ENCODE measurements around the gene SFI1. TPM values are rescaled to one million over a fixed set of nuclear protein-coding genes. Genes with fewer than 3 reads are reported as not detected.

The SFI1 gene
- total RNA-seq, 1 experiment from 2014 or later: 53.1 TPM

DNA sequence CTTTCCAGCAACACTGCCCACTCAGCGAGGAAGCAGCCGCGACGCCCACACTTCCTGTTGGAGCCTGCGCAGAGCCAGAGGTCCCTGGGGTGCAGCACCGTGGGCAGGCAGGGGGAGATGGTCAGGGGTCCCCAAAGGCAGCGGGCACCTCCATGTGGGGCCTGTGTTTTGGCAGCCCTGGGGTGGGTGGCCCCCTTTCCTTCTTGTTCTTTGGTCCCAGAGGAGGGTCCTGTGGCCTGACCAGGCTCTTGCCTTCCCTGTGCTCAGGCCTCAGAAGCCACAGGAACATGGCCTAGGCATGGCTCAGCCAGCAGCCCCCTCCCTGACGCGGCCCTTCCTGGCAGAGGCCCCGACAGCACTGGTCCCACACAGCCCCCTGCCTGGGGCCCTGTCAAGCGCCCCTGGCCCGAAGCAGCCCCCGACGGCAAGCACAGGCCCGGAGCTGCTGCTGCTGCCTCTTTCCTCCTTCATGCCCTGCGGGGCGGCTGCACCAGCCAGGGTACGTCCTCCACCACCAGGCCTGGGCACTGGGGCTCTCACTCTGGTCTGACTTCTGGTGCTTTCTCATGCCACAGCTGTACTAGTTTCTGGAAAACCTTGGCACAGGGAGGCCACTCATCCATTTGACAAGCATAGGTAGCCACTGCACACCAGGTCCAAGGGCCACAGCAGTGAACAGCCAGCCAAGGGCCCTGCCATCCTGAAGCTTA lies 118.6 kb downstream of the SFI1 start:
- intact Hi-C loops (cut with micrococcal nuclease): no loop called here
- no peaks in the 10 kb centered on the region for H3K79me2 ChIP-seq (ENCODE audit: insufficient read depth, low read length)
- H2AFZ ChIP-seq (ENCODE audit: low read depth, low read length, poor library complexity, severe bottlenecking): no peak overlapping the region
- H4K20me1 ChIP-seq (ENCODE audit: insufficient read depth): no peaks in the 10 kb centered on the region
- no peak for ATAC-seq
- ChIA-PET POLR2A (no interaction called here), RAD21 (ENCODE audit: low non-redundant PET in 1 of 2, low total read pairs in 2 of 2, uncharacterized antibody in 2 of 2, unreplicated experiment in 2 of 2) (no interaction called here), CTCF (no interaction called here)
- no peak overlapping the region for H3K27ac ChIP-seq (ENCODE audit: low read depth, low read length)
- H3K4me3 ChIP-seq (replicated peaks in 1 of 2; ENCODE audit: low read depth in 1 of 2, low read length in 2 of 2): no peak overlapping the region
- BruUV-seq (replicated peaks): no TSS peak
- no peaks in the 10 kb centered on the region for H3K9me2 ChIP-seq (ENCODE audit: insufficient read depth)
- peaks cover 2 to 11% of the 10 kb centered on the region in 2 experiments; a peak in 2 of 4 replicates for H3K36me3 ChIP-seq (ENCODE audit: control insufficient read depth in 1 of 2, insufficient read depth in 2 of 2, low read length in 2 of 2)
- no peak for DNase-seq (ENCODE audit: low read depth, low spot score)
- H3K27me3 ChIP-seq (ENCODE audit: insufficient read depth, low read length): no peaks in the 10 kb centered on the region
- no peak for TF ChIP-seq ZNF274 (IDR thresholded peaks at IDR 0.05; ENCODE audit: low read depth, low read length)
- H3K9me3 ChIP-seq (ENCODE audit: control insufficient read depth in 1 of 2, insufficient read depth in 1 of 2, low read depth in 1 of 2, low read length in 2 of 2): no peaks in the 10 kb centered on the region
- no peak overlapping the region for H3K9ac ChIP-seq (ENCODE audit: low read length)
- H3K4me2 ChIP-seq (ENCODE audit: low read length): no peak overlapping the region
- no peaks in the 10 kb centered on the region for H3K4me1 ChIP-seq (ENCODE audit: control insufficient read depth in 1 of 2, insufficient read depth in 2 of 2, low read length in 2 of 2)

DNA sequence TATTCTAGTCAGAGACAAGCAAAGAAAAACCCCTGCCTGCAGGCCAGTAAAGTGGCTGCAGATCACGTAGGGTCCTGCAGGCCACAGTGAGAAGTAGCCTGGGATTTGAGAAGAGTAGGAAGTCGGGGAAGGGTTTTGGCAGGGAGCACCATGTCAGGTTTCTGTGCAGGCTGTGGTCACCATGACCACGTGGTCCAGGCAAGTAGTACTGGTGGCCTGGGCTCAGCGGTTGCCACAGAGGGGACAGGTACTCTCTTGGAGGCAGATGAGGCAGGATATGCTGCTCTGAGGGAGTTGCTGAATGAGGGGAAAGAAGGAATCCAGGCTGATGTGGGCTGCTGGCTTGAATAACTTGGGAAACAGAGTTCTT lies 119.1 kb downstream of the SFI1 start:
- ChIA-PET RAD21 (ENCODE audit: low non-redundant PET in 1 of 2, low total read pairs in 2 of 2, uncharacterized antibody in 2 of 2, unreplicated experiment in 2 of 2) (no interaction called here), POLR2A (no interaction called here), CTCF (no interaction called here)
- Histone ChIP-seq H3K4me3 (replicated peaks in 1 of 2; ENCODE audit: low read depth in 1 of 2, low read length in 2 of 2) (no peak overlapping the region), H3K27me3 (ENCODE audit: insufficient read depth, low read length) (no peaks in the 10 kb centered on the region), H3K9ac (ENCODE audit: low read length) (no peak overlapping the region), H4K20me1 (ENCODE audit: insufficient read depth) (no peaks in the 10 kb centered on the region), H3K79me2 (ENCODE audit: insufficient read depth, low read length) (no peaks in the 10 kb centered on the region), H3K27ac (ENCODE audit: low read depth, low read length) (no peak overlapping the region), H3K36me3 (ENCODE audit: control insufficient read depth in 1 of 2, insufficient read depth in 2 of 2, low read length in 2 of 2) (peaks cover 3 to 16% of the 10 kb centered on the region in 2 experiments; a peak in 2 of 4 replicates), H2AFZ (ENCODE audit: low read depth, low read length, poor library complexity, severe bottlenecking) (no peak overlapping the region), H3K4me1 (ENCODE audit: control insufficient read depth in 1 of 2, insufficient read depth in 2 of 2, low read length in 2 of 2) (no peaks in the 10 kb centered on the region), H3K9me3 (ENCODE audit: control insufficient read depth in 1 of 2, insufficient read depth in 1 of 2, low read depth in 1 of 2, low read length in 2 of 2) (no peaks in the 10 kb centered on the region), H3K4me2 (ENCODE audit: low read length) (no peak overlapping the region), H3K9me2 (ENCODE audit: insufficient read depth) (no peaks in the 10 kb centered on the region)
- DNase-seq (ENCODE audit: low read depth, low spot score) (no peak), ATAC-seq (no peak)
- no TSS peak for BruUV-seq (replicated peaks)
- intact Hi-C loops (cut with micrococcal nuclease): no loop called here
- TF ChIP-seq ZFX (IDR thresholded peaks at IDR 0.05) (no peak), YY1 (IDR thresholded peaks at IDR 0.05; ENCODE audit: extremely low read depth, insufficient replicate concordance, low read depth, low read length) (no peak), CEBPB (IDR thresholded peaks at IDR 0.05; ENCODE audit: low read depth) (no peak), TCF7L2 (IDR thresholded peaks at IDR 0.05; ENCODE audit: borderline replicate concordance, extremely low read depth, insufficient read depth, insufficient read length) (no peak), SP1 (IDR thresholded peaks at IDR 0.05; ENCODE audit: low read depth) (no peak), POLR2AphosphoS5 (IDR thresholded peaks at IDR 0.05; ENCODE audit: low read depth, low read length) (no peak)

Measured in HCT116 (cell line).